SKM-1 treated with dmso at 0.1 percent for 144 hours (cell line): Measurements from ENCODE around the gene CHPT1.
"Not testable (repeated sequence)": the region's sequence is repeated elsewhere in the genome, so short reads cannot be mapped to it uniquely, and the experiment has no call there.

ENCODE experiments used
- DNase-seq: peaks from one replicate; lab custom pipeline; 2025; ENCODE audit not compliant: unreplicated experiment; lab: John Stamatoyannopoulos, UW

CHPT1 gene

DNA sequence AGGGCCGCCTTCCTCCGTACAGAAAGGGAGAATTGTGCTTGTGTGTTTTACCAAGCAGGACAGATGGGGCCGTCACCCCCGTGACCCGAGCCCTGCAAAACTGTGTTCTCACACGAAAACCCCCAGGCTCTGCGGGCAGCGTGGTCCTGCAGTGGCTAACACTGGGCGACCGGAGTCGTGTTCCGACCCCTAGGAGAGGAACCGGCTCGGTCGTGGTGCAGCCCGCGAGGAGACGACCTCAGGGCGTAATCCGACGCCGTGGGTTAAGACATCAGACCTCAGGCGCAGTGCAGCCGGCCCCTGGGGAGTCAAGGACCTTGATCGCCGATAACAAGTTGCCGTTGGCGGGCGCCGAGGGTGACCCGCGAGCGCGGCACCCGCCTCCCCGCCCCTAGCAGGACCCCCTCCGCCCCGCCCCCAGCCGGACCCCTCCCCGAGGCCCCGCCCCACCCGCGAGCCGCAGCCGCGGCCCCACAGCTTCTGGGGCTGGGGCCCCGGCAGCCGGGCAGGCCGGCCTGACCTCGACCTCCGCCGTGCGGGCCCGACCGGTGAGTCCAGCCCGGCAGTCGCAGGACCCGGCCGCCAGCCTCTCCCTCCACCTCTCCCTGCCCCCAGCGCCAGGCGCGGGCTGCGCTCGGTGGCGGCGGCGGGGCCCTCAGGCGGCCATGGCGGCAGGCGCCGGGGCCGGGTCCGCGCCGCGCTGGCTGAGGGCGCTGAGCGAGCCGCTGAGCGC lies at the start of gene CHPT1:
Gene CHPT1 (plus strand): TSS at position 444 of the 733 bp plus-strand sequence. CDS start 222 bp downstream, at position 666.
- DNase-seq = peak; percentile 36

DNA sequence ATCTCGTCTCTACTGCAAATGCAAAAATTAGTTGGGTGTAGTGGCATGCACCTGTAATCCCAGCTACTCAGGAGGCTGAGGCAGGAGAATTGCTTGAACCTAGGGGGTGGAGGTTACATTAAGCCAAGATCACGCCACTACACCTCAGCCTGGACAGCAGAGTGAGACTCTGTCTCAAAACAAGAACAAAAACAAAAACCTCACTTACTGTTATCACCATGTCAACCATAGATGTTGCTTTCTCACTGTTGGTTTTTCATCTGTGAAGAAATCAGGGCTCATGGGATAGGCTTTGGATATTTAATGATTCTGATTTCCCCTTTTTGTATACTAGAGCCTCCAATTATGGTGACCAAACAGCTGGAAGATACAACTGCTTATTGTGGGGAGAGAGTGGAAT lies 49.7 kb upstream of the CHPT1 start:
- DNase-seq = no peak

DNA sequence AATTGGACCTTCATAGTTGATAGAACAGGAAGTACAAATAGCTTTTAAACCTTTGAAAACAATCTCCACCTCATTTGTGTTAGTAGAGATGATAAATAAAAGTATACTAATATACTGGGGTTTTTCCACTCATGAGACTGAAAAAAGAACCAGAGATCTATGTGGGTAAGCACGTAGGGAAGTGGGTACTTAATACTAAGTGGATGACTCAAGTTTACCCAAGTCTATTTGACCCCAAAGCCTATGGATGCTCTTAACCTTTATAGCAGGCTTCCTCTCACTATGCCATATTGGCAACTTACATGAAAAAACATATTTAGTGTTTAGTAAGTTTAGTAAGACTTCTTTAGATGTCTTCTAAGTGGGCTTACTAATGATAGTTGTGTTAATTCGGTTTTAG lies 49.2 kb upstream of the CHPT1 start:
- no peak for DNase-seq

DNA sequence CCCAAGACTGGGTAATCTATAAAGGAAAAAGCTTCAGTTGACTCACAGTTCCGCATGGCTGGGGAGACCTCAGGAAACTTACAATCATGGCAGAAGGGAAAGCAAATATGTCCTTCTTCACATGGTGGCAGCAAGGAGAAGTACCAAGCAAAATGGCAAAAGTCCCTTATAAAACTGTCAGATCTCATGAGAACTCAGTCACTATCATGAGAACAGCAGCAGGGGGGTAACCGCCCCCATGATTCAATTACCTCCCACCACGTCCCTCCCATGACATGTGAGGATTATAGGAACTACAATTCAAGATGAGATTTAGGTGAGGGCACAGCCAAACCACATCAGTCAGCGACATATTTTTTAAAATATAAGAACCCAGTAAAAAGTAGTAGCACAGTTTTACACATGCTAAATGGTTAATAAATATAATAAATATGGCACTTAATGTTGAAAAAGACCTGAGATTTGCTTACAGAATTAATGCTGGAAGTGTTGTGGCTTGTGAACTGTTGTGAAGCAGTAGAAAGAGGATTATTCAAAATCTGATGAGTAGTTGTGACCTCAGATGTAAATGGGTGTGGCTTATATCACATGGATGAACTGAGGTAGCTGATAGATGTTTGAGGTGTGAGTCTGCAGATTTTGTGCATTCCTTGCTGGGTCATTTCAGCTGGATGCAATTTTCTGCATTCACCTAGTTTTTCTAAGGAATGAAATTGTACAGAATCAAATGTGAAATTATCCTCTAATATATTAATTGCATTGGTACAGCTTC lies 46.9 kb upstream of the CHPT1 start:
- DNase-seq = no peak

DNA sequence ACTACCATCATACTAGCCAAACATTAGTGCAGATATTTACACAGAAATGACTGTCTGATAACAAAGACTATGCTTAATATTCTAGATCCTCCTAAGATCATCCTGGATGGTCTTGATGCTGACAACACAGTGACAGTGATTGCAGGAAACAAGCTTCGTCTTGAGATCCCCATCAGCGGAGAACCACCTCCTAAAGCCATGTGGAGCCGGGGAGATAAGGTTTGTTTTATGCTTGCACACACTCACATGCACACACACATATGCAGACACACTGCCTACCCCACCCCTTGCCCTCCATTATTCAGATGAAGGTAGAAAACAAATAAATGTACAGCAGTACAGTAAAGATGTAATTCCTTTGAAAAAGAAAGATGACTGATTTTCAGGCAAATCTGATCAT lies 44.4 kb upstream of the CHPT1 start:
- no peak for DNase-seq

DNA sequence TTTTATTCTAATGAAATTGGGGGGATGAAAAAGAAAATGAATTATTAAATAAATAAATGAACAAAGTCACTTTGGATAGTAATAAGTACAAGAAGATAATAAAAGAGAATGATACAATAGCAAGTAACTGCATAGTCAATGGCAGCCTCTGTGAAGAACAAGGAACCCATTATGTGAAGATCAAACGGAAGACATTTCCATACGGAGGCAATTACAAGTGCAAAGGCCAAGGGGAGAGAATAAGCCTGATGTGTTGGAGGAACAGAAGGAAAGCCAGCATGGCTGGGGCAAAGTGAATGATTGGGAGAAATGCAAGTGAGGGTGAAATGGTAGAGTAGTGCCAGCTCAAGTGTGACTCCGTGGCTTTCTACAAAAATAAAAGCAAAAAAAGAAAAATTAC lies 43.9 kb upstream of the CHPT1 start:
- no peak for DNase-seq

DNA sequence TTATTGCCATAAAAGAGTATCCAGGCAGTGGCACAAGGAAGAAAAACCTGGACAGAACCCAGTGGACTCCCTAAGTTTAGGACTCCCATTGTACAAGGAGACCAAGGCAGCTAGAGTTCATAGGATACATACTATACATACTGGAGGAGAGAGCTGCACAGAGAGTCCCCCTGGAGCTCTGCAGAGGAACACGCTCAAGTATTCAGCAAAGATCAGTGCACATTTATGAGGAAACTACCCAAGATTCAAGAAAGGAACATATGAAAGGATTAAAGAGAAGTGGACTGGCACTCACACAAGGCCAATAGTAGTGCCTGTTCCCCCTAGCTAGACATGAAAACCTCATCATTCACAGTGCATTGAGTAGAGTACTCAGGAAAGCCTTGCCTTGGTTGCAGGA lies 43.0 kb upstream of the CHPT1 start:
- DNase-seq = no peak

DNA sequence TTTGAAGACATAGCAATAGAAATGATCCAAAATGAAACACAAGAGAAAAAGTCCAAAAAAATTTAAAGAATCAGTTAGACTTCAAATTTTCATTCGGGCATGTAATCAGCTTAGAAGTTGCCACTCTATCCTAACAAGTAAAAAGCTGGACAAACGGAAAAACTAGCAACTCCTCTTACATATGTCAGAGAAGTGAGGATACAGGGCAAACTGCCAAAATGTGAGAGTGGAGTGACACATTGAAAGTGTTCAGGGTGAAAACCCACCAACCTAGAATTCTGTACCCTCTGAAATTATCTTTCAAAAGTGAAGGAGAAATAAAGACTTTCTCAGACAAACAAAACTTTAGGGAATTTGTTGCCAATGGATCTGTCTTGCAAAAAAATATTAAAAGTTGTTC lies 42.0 kb upstream of the CHPT1 start:
- no peak for DNase-seq

DNA sequence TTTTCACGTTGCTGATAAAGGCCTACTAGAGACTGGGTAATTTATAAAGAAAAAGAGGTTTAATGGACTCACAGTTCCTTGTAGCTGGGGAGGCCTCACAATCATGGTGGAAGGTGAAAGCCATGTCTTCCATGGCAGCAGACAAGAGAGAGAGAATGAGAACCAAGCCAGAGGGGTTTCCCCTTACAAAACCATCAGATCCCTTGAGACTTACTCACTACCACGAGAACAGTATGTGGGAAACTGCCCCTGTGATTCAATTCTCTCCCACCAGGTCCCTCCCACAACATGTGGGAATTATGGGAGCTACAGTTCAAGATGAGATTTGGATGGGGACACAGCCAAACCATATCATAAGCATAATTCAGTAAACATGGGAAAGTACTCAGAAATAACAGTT lies 36.8 kb upstream of the CHPT1 start:
- DNase-seq = not testable (repeated sequence)

DNA sequence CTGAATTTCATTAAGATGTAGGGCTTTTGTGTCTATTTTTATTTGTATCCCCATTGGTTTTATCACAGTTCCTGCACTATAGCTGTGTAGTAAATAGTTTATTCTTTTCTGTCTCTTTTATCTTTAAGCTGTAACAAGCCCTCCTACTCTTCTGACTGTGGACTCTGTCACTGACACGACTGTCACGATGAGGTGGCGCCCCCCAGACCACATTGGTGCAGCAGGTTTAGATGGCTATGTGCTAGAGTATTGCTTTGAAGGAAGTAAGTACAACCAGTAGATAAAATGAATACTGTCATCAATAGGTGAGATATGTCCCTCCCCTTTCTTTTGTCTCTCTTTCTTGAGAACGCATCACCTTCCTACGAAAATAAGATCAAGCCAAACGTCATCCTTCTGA lies 34.1 kb upstream of the CHPT1 start:
- DNase-seq = no peak

DNA sequence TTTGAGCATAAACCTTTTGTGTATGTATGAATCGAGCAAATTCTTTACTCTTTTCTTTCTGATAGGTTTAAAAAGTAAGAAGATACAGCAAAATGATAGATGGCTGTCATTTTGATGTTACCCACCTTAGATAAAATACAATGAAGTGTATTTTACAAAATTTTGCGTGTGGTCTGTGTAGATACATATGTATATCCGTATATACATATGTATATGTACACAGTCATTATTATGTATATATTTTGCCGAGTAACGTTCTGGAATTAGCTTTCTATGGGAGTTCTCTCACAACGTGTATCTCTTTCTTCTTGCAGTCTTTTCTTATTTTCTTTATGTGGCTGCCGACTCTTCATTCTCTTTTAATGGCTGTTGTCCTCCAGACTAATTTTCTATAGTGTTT lies 32.4 kb upstream of the CHPT1 start:
- DNase-seq = no peak

DNA sequence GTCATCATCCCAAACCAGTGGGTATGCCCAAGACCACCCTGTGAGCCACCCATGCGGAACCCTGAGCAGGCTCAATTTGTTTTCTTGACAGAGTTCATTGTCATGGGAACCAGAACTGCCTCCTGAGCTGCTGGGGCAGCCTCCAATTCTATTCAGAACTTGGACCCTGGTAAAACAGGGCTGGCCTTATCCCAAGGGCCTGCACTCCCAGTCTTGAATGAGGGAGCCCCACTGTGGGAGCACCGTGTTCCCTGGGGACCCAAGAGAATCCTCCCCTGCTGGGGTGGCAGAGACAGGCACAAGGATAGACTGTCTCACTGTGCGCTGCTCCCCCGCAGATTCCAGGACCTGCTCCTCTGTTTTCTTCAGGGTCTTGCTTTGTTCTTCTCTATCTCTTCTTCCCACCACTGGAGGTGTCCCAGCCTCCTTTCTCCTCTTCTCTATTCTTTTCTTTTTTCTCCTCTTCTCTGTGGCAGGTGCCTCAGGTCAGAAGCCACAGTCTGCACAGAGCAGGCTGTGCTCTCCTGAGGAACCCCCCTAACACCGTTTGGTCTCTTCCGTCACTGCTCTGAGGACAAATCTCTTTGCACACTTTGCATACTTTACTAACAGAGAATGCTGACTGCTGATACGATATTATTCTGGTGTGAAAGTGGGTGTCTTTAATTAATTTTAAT lies 31.2 kb upstream of the CHPT1 start:
- no peak for DNase-seq

DNA sequence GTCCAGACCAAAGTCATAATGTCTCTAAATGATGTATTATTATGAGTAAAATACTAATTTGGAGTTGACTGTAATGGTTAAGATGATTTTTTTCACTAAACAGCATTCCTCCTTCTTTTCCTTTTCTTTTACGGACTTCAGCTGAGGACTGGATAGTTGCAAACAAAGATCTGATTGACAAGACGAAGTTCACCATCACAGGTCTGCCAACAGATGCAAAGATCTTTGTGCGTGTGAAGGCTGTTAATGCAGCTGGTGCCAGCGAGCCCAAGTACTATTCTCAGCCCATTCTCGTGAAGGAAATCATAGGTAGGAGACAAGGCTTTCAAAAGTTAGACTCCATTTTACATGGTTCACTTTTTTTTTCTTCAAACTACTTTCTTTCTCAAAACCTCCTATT lies 29.8 kb upstream of the CHPT1 start:
- DNase-seq = no peak

DNA sequence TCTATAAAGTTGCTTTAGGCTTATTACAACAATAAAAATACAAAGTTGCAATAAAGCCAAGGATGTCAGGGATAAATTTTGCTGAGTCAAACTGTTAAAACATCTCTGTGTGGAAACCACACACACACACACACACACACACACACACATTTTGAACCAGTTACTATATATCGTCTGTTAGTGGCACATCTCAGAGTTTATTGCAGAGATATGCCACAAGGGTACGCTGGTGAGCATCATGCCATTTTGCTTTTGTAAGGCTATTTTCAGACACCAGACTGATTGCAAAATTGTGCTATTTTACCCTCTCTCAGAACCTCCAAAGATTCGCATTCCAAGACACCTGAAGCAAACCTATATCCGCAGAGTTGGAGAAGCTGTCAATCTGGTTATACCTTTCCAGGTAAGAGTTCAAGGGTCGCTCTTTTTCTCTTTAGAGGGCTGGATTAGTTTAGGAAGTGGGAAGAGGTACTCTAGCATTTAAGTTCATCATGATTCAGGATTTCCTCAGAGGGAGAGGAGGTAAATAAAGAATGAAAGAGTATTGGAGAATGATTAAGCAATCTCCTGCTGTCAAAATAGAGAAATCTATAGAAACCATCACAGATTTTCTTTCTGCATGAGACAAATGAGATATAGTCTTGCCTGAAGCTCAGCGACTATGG lies 27.3 kb upstream of the CHPT1 start:
- DNase-seq = peak; percentile 53

DNA sequence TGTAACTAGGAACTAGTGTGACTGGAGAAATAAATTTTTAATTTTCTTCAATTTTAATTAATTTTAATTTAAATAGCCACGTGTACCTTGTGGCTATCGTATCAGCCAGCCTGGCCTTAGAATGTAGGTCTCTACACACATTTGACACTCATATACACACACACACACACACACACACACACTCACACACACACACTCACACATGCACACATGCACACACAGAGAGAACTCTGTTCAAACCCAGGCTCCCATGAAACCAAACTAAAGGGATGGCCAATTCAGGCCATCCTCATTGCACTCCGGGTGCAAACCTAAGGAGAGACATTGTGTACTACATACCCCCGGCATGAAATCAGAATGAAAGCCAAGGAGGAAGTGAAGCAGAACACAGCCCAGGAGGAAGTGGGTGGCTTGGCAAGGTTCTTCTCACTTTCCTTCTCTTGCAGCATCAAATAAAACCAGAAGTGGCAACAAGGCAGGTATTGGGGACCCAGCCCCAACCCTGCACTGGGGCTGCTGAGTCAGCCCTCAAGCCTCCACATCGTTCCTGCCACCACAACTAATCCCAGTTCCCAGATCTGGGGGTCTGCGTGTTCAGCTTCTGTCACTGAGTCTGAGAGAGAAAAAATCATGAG lies 26.2 kb upstream of the CHPT1 start:
- peak; percentile 61 for DNase-seq

DNA sequence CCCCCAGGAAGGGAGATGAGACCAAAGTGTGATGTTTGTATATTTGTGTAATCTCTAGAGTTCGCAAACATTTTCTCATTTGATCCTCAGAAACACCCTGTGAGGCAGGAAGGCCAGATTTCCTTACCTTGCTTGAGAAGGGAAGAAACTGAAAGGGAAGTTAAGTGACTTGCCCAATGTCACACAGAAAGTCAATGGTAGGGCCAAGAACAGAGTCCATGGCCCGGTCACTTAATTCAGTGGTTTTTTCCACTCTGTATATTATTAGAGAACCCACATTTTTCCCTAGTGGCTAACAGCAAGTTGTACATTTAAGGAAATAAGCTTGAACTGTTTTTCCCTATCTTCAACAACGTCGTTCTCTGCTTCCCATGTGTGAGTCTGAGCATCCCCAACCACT lies 25.6 kb upstream of the CHPT1 start:
- peak; percentile 40 for DNase-seq

DNA sequence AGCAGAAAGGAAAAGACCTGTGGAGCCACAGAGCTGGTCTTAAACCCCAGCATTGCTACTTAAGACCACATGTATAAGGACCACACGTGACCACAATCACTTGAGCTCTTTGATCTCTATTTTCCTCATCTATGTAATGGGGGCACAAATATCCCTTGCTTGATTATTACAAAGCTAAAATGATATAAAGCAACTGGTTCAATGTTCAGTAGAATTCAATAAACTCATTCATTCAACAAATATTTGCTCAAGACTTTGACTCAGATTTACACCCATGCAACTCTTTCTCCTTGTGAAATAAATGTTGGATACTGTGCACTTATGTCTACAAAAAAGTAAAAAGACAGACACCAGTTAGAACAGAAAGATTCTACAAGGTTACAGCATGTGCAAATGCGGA lies 21.9 kb upstream of the CHPT1 start:
- no peak for DNase-seq

DNA sequence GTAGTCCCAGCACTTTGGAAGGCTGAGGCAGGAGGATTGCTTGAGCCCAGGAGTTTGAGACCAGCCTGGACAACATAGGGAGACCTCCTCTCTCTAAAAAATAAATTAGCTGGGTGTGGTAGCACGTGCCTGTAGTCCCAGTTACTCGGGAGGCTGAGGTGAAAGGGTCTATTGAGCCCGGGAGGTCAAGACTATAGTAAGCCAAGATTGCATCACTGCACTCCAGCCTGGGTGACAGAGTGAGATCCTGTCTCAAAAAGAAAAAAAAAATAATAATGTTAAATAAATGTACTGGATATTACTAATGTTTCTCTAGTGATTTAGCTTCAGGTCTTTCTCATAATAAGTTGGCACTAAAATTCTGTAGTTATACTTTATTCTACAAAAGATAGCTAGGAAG lies 20.9 kb upstream of the CHPT1 start:
- DNase-seq = not testable (repeated sequence)

DNA sequence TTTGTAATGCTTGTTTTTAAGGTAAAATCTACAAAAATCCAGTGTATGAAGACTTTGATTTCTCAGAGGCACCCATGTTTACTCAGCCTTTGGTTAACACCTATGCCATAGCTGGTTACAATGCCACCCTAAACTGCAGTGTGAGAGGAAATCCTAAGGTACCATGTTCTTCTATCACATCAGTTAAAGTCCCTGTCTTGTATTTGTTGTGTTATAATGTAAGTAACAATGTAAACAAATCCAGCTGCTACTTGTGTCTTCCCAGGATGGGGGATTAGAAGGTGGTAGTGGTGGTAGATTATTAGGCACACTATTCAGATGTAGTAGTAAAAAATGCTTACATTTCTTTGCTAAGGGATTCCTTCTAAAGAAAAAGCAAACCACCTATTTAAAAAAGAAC lies 19.4 kb upstream of the CHPT1 start:
- DNase-seq = no peak

DNA sequence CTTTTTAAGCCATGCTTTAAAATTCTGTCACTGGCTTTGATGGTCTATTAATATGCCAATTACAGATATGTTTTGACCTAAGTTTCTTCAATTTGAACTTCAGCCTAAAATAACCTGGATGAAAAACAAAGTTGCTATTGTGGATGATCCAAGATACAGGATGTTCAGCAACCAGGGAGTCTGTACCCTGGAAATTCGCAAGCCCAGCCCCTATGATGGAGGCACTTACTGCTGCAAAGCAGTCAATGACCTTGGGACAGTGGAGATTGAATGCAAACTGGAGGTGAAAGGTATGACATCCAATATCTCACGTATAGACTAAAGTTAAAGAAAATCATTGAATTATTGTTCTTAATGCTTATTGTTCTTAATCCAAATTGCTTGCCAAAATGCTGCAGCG lies 17.2 kb upstream of the CHPT1 start:
- DNase-seq = no peak

DNA sequence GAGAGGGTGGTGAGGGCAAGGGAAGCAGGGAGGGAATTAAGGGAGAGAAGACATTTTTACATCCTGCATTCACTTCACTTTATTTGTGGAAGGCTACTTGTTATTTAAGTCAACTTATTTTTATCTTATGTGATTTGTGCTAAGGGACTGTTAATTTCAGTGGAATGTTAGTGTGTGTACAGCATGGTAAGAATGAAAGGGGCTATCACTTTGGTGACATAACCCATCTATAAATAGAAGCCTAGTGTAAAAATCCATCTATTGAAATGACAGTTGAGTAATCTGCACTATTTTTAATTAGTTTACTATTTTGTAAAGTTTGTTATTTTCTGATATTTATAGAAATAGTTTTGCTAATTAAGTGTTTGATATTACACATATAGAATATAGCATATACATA lies 16.8 kb upstream of the CHPT1 start:
- no peak for DNase-seq
